WTC11 (cell line): ENCODE data around the gene TMEM135. TPM values are rescaled to one million over a fixed set of nuclear protein-coding genes. Genes with fewer than 3 reads are reported as not detected.

Experiments used
- ATAC-seq: fragments of 200-7000 bp; cut with Tn5 transposase; 2 replicates; pipeline ENCODE4 v1.10.0; 2021; ENCODE audit warnings: mild to moderate bottlenecking, moderate library complexity
- CTCF ChIA-PET: fragments of 300-600 bp; sonication (Branson Sonifier 250); formaldehyde crosslinking; loops from one replicate; lab custom pipeline; 2021; ENCODE audit warnings: antibody characterized with exemption; lab: Charles Lee
- POLR2A ChIA-PET: fragments of 350-600 bp; sonication (Branson Sonifier 250); formaldehyde crosslinking; loops from one replicate; lab custom pipeline; 2021; ENCODE audit warnings: antibody characterized with exemption; lab: Charles Lee
- DNase-seq: peaks from one replicate; pipeline ENCODE4 v3.0.0; 2021; ENCODE audit warnings: low spot score
- H3K27ac Mint-ChIP-seq: 2 replicates; pipeline ENCODE4 v1.8.0; 2021; ENCODE audit warnings: mixed read lengths
- H3K27me3 Mint-ChIP-seq: 2 replicates; pipeline ENCODE4 v1.8.0; 2021; ENCODE audit warnings: low read depth, mild to moderate bottlenecking, moderate library complexity, mixed read lengths
- H3K36me3 Mint-ChIP-seq: 2 replicates; pipeline ENCODE4 v1.8.0; 2021; ENCODE audit warnings: mixed read lengths
- H3K4me1 Mint-ChIP-seq: 2 replicates; pipeline ENCODE4 v1.8.0; 2022; ENCODE audit warnings: mixed read lengths
- H3K4me3 Mint-ChIP-seq: 2 replicates; pipeline ENCODE4 v1.8.0; 2021; ENCODE audit warnings: mild to moderate bottlenecking, moderate library complexity, mixed read lengths
- H3K9me3 Mint-ChIP-seq: 2 replicates; pipeline ENCODE4 v1.8.0; 2021; ENCODE audit warnings: mixed read lengths
- CREM ChIP-seq: sonication (generic); formaldehyde crosslinking; IDR thresholded peaks from 2 replicates; pipeline ENCODE4 v1.8.1; 2022; ENCODE audit warnings: mild to moderate bottlenecking, missing genetic modification reagents, moderate library complexity
- FOXJ3 ChIP-seq: sonication (generic); formaldehyde crosslinking; IDR thresholded peaks from 2 replicates; pipeline ENCODE4 v1.9.0; 2021; ENCODE audit warnings: missing genetic modification reagents, mild to moderate bottlenecking, borderline replicate concordance
- FOXK1 ChIP-seq: sonication (generic); formaldehyde crosslinking; IDR thresholded peaks from 2 replicates; pipeline ENCODE4 v1.8.0; 2022; ENCODE audit warnings: mild to moderate bottlenecking, moderate library complexity, missing genetic modification reagents
- HMGA2 ChIP-seq: fragments of 250-450 bp; sonication (Bioruptor Pico); IDR thresholded peaks from 2 replicates; pipeline ENCODE4 v1.4.0; 2021; ENCODE audit warnings: mild to moderate bottlenecking, moderate library complexity
- MLX ChIP-seq: sonication (generic); formaldehyde crosslinking; IDR thresholded peaks from 2 replicates; pipeline ENCODE4 v1.8.1; 2023; ENCODE audit warnings: mild to moderate bottlenecking, missing genetic modification reagents, moderate library complexity
- MYBL2 ChIP-seq: sonication (generic); formaldehyde crosslinking; IDR thresholded peaks from 2 replicates; pipeline ENCODE4 v1.8.1; 2023; ENCODE audit warnings: mild to moderate bottlenecking, moderate library complexity, missing genetic modification reagents
- NFATC4 ChIP-seq: fragments of 250-450 bp; sonication (Bioruptor Pico); IDR thresholded peaks from 2 replicates; pipeline ENCODE4 v1.9.0; 2021; ENCODE audit warnings: mild to moderate bottlenecking
- NFE2L1 ChIP-seq: sonication (generic); formaldehyde crosslinking; IDR thresholded peaks from 2 replicates; pipeline ENCODE4 v1.8.1; 2023; ENCODE audit warnings: missing genetic modification reagents
- NR3C1 ChIP-seq: sonication (generic); formaldehyde crosslinking; conservative IDR thresholded peaks from 2 replicates; pipeline ENCODE4 v1.8.1; 2023; ENCODE audit warnings: low read depth, mild to moderate bottlenecking, missing genetic modification reagents
- OVOL2 ChIP-seq: fragments of 250-450 bp; sonication (Bioruptor Pico); IDR thresholded peaks from 2 replicates; pipeline ENCODE4 v1.9.0; 2021; ENCODE audit warnings: mild to moderate bottlenecking, borderline replicate concordance
- RORB ChIP-seq: fragments of 250-450 bp; sonication (Bioruptor Pico); IDR thresholded peaks from 2 replicates; pipeline ENCODE4 v1.9.0; 2021; ENCODE audit warnings: mild to moderate bottlenecking
- SMAD3 ChIP-seq: sonication (generic); formaldehyde crosslinking; IDR thresholded peaks from 2 replicates; pipeline ENCODE4 v1.8.0; 2022; ENCODE audit warnings: missing genetic modification reagents, mild to moderate bottlenecking, borderline replicate concordance
- TEAD4 ChIP-seq: sonication (generic); formaldehyde crosslinking; IDR thresholded peaks from 2 replicates; pipeline ENCODE4 v1.8.0; 2022; ENCODE audit warnings: mild to moderate bottlenecking, missing genetic modification reagents
- ZBTB21 ChIP-seq: sonication (generic); formaldehyde crosslinking; IDR thresholded peaks from 2 replicates; pipeline ENCODE4 v1.8.1; 2023; ENCODE audit warnings: mild to moderate bottlenecking, missing genetic modification reagents, borderline replicate concordance
- ZBTB43 ChIP-seq: sonication (generic); formaldehyde crosslinking; IDR thresholded peaks from 2 replicates; pipeline ENCODE4 v1.8.1; 2023; ENCODE audit warnings: mild to moderate bottlenecking, missing genetic modification reagents
- ZNF317 ChIP-seq: sonication (generic); formaldehyde crosslinking; IDR thresholded peaks from 2 replicates; pipeline ENCODE4 v1.8.1; 2023; ENCODE audit warnings: low read depth, mild to moderate bottlenecking, moderate library complexity, missing genetic modification reagents, borderline replicate concordance
- total RNA-seq: library from RNA; stranded (reverse); gene quantifications from 3 replicates; pipeline ENCODE4 v1.2.3, GENCODE V29; 2021
- TF ChIP-seq, protein P1 (sequence below): fragments of 250-450 bp; sonication (Bioruptor Pico); IDR thresholded peaks from 2 replicates; pipeline ENCODE4 v1.9.0; 2021; ENCODE audit warnings: mild to moderate bottlenecking
- TF ChIP-seq, protein P2 (sequence below): sonication (generic); formaldehyde crosslinking; IDR thresholded peaks from 2 replicates; pipeline ENCODE4 v1.8.0; 2022; ENCODE audit warnings: mild to moderate bottlenecking, missing genetic modification reagents
- TF ChIP-seq, protein P3 (sequence below): sonication (generic); formaldehyde crosslinking; IDR thresholded peaks from 2 replicates; pipeline ENCODE4 v1.8.1; 2022; ENCODE audit warnings: low read depth, mild to moderate bottlenecking, moderate library complexity, missing genetic modification reagents, borderline replicate concordance
- TF ChIP-seq, protein P4 (sequence below): sonication (generic); formaldehyde crosslinking; IDR thresholded peaks from 2 replicates; pipeline ENCODE4 v1.8.0; 2022; ENCODE audit warnings: mild to moderate bottlenecking, missing genetic modification reagents

Gene TMEM135
- total RNA-seq, 1 experiment from 2014 or later: 35.8 TPM

GRCh38 chr11:87005569-87005921 is 32.2 kb upstream of the TMEM135 start:
- CTCF ChIA-PET: interaction anchor here (1.3 kb wide), 1 partner anchor 10 kb away, joined by 3 read pairs; no protein-coding TSS in a partner anchor
- TF ChIP-seq, protein P1, sequence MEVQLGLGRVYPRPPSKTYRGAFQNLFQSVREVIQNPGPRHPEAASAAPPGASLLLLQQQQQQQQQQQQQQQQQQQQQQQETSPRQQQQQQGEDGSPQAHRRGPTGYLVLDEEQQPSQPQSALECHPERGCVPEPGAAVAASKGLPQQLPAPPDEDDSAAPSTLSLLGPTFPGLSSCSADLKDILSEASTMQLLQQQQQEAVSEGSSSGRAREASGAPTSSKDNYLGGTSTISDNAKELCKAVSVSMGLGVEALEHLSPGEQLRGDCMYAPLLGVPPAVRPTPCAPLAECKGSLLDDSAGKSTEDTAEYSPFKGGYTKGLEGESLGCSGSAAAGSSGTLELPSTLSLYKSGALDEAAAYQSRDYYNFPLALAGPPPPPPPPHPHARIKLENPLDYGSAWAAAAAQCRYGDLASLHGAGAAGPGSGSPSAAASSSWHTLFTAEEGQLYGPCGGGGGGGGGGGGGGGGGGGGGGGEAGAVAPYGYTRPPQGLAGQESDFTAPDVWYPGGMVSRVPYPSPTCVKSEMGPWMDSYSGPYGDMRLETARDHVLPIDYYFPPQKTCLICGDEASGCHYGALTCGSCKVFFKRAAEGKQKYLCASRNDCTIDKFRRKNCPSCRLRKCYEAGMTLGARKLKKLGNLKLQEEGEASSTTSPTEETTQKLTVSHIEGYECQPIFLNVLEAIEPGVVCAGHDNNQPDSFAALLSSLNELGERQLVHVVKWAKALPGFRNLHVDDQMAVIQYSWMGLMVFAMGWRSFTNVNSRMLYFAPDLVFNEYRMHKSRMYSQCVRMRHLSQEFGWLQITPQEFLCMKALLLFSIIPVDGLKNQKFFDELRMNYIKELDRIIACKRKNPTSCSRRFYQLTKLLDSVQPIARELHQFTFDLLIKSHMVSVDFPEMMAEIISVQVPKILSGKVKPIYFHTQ: no peak
- TF ChIP-seq, protein P2, sequence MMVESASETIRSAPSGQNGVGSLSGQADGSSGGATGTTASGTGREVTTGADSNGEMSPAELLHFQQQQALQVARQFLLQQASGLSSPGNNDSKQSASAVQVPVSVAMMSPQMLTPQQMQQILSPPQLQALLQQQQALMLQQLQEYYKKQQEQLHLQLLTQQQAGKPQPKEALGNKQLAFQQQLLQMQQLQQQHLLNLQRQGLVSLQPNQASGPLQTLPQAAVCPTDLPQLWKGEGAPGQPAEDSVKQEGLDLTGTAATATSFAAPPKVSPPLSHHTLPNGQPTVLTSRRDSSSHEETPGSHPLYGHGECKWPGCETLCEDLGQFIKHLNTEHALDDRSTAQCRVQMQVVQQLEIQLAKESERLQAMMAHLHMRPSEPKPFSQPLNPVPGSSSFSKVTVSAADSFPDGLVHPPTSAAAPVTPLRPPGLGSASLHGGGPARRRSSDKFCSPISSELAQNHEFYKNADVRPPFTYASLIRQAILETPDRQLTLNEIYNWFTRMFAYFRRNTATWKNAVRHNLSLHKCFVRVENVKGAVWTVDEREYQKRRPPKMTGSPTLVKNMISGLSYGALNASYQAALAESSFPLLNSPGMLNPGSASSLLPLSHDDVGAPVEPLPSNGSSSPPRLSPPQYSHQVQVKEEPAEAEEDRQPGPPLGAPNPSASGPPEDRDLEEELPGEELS: no peak
- TF ChIP-seq ZBTB43 (CRISPR knock-in tag) (no peak), NFE2L1 (no peak), RORB (CRISPR knock-in tag) (no peak), TEAD4 (CRISPR knock-in tag) (no peak), ZBTB21 (CRISPR knock-in tag) (no peak), CREM (CRISPR knock-in tag) (no peak), FOXJ3 (no peak), FOXK1 (CRISPR knock-in tag) (no peak), OVOL2 (no peak), ZNF317 (no peak), SMAD3 (CRISPR knock-in tag) (no peak), NR3C1 (CRISPR knock-in tag) (no peak), NFATC4 (CRISPR knock-in tag) (no peak), HMGA2 (CRISPR knock-in tag) (no peak), MLX (no peak), MYBL2 (CRISPR knock-in tag) (no peak)
- TF ChIP-seq, protein P3, sequence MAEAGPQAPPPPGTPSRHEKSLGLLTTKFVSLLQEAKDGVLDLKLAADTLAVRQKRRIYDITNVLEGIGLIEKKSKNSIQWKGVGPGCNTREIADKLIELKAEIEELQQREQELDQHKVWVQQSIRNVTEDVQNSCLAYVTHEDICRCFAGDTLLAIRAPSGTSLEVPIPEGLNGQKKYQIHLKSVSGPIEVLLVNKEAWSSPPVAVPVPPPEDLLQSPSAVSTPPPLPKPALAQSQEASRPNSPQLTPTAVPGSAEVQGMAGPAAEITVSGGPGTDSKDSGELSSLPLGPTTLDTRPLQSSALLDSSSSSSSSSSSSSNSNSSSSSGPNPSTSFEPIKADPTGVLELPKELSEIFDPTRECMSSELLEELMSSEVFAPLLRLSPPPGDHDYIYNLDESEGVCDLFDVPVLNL: no peak
- TF ChIP-seq, protein P4, sequence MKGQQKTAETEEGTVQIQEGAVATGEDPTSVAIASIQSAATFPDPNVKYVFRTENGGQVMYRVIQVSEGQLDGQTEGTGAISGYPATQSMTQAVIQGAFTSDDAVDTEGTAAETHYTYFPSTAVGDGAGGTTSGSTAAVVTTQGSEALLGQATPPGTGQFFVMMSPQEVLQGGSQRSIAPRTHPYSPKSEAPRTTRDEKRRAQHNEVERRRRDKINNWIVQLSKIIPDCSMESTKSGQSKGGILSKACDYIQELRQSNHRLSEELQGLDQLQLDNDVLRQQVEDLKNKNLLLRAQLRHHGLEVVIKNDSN: no peak
- H3K4me3 Mint-ChIP-seq: no peak overlapping the region
- H3K27ac Mint-ChIP-seq: no peak overlapping the region
- H3K27me3 Mint-ChIP-seq: no peaks in the 10 kb centered on the region
- H3K4me1 Mint-ChIP-seq: no peaks in the 10 kb centered on the region; the same call in 1 of the 2 replicates
- ATAC-seq: no peak
- no peaks in the 10 kb centered on the region for H3K9me3 Mint-ChIP-seq
- no peak for DNase-seq
- H3K36me3 Mint-ChIP-seq: no peaks in the 10 kb centered on the region
- POLR2A ChIA-PET: no interaction called here
